H9 (cell line): ENCODE data around the gene GSTT2. TPM values are rescaled to one million over a fixed set of nuclear protein-coding genes. Genes with fewer than 3 reads are reported as not detected.

Source experiments
- DNase-seq: peaks from one replicate; pipeline ENCODE4 v3.0.0-alpha.2; 2017
- H2AFZ ChIP-seq: one replicate; pipeline ENCODE4 v1.6.1; 2013; ENCODE audit warnings: mild to moderate bottlenecking, low read length, control low read depth, moderate library complexity
- H2AK5ac ChIP-seq: 2 replicates; pipeline ENCODE4 v1.6.1; 2013; ENCODE audit warnings: low read length, control low read depth, mixed read lengths; ENCODE audit not compliant: insufficient read length
- H2BK120ac ChIP-seq: one replicate; pipeline ENCODE4 v1.6.1; 2013; ENCODE audit warnings: low read depth, mild to moderate bottlenecking, low read length, control low read depth, inconsistent platforms; ENCODE audit not compliant: poor library complexity, severe bottlenecking
- H2BK12ac ChIP-seq: 2 replicates; pipeline ENCODE4 v1.6.1; 2013; ENCODE audit warnings: low read length, control low read depth, mixed read lengths, low read depth; ENCODE audit not compliant: insufficient read length
- H2BK15ac ChIP-seq: 2 replicates; pipeline ENCODE4 v1.6.1; 2013; ENCODE audit warnings: low read depth, low read length, control low read depth
- H2BK20ac ChIP-seq: one replicate; pipeline ENCODE4 v1.6.1; 2013; ENCODE audit warnings: low read depth, mild to moderate bottlenecking, low read length, control low read depth, inconsistent platforms; ENCODE audit not compliant: poor library complexity, severe bottlenecking
- H2BK5ac ChIP-seq: 2 replicates; pipeline ENCODE4 v1.6.1; 2013; ENCODE audit warnings: low read length, control low read depth, mixed read lengths; ENCODE audit not compliant: insufficient read length
- H3K14ac ChIP-seq: 2 replicates; pipeline ENCODE4 v1.6.1; 2013; ENCODE audit warnings: low read length, control low read depth; ENCODE audit not compliant: insufficient read depth
- H3K18ac ChIP-seq: 2 replicates; pipeline ENCODE4 v1.6.1; 2013; ENCODE audit warnings: low read depth, mild to moderate bottlenecking, mixed read lengths, low read length, control low read depth; ENCODE audit not compliant: insufficient read length
- H3K23ac ChIP-seq: 2 replicates; pipeline ENCODE4 v1.6.1; 2013; ENCODE audit warnings: low read length, control low read depth, mixed read lengths, low read depth; ENCODE audit not compliant: insufficient read length
- H3K23me2 ChIP-seq: 2 replicates; pipeline ENCODE4 v1.6.1; 2013; ENCODE audit warnings: low read depth, mild to moderate bottlenecking, mixed read lengths, low read length, control low read depth; ENCODE audit not compliant: insufficient read length, poor library complexity, severe bottlenecking
- H3K27ac ChIP-seq: 2 replicates; pipeline ENCODE4 v1.5.1; 2013; ENCODE audit warnings: low read length, control low read depth, mixed read lengths, low read depth; ENCODE audit not compliant: insufficient read length
- H3K27me3 ChIP-seq: 2 replicates; pipeline ENCODE4 v1.6.1; 2013; ENCODE audit warnings: low read length, control low read depth, inconsistent platforms; ENCODE audit not compliant: insufficient read depth
- H3K4ac ChIP-seq: 2 replicates; pipeline ENCODE4 v1.6.1; 2013; ENCODE audit warnings: low read depth, mild to moderate bottlenecking, control low read depth, inconsistent platforms, low read length, moderate library complexity
- H3K4me1 ChIP-seq: 2 replicates; pipeline ENCODE4 v1.6.1; 2013; ENCODE audit warnings: low read length, control low read depth, inconsistent platforms; ENCODE audit not compliant: insufficient read depth
- H3K4me2 ChIP-seq: 2 replicates; pipeline ENCODE4 v1.6.1; 2013; ENCODE audit warnings: low read length, control low read depth, mixed read lengths; ENCODE audit not compliant: insufficient read length, insufficient read depth
- H3K56ac ChIP-seq: 2 replicates; pipeline ENCODE4 v1.6.1; 2013; ENCODE audit warnings: low read depth, mild to moderate bottlenecking, mixed read lengths, low read length, control low read depth; ENCODE audit not compliant: insufficient read length
- H3K79me1 ChIP-seq: 2 replicates; pipeline ENCODE4 v1.6.1; 2013; ENCODE audit warnings: low read depth, mild to moderate bottlenecking, moderate library complexity, low read length, control low read depth, inconsistent platforms; ENCODE audit not compliant: insufficient read depth, poor library complexity, severe bottlenecking
- H3K79me2 ChIP-seq: 2 replicates; pipeline ENCODE4 v1.6.1; 2013; ENCODE audit warnings: low read length, control low read depth, inconsistent platforms; ENCODE audit not compliant: insufficient read depth
- H3K9ac ChIP-seq: 2 replicates; pipeline ENCODE4 v1.6.1; 2013; ENCODE audit warnings: low read length, control low read depth, mixed read lengths; ENCODE audit not compliant: insufficient read length; ENCODE audit errors: extremely low read depth
- H3K9me3 ChIP-seq: one replicate; pipeline ENCODE4 v1.6.1; 2013; ENCODE audit warnings: low read depth, low read length, inconsistent platforms; ENCODE audit not compliant: control insufficient read depth
- H3T11ph ChIP-seq: one replicate; pipeline ENCODE4 v1.6.1; 2013; ENCODE audit warnings: mild to moderate bottlenecking, low read length, control low read depth, inconsistent platforms
- H4K20me1 ChIP-seq: one replicate; pipeline ENCODE4 v1.6.1; 2013; ENCODE audit not compliant: control insufficient read depth, insufficient read length, insufficient read depth
- H4K5ac ChIP-seq: 2 replicates; pipeline ENCODE4 v1.6.1; 2013; ENCODE audit warnings: low read depth, mild to moderate bottlenecking, mixed read lengths, low read length, control low read depth; ENCODE audit not compliant: insufficient read length
- H4K8ac ChIP-seq: replicated peaks from 2 replicates; pipeline ENCODE4 v1.6.1; 2013; ENCODE audit warnings: low read length, control low read depth, mixed read lengths, low read depth; ENCODE audit not compliant: insufficient read length
- H4K91ac ChIP-seq: 2 replicates; pipeline ENCODE4 v1.6.1; 2013; ENCODE audit warnings: low read depth, mild to moderate bottlenecking, moderate library complexity, mixed read lengths, low read length, control low read depth; ENCODE audit not compliant: insufficient read length
- H3K27ac Mint-ChIP-seq, 3 experiments: 2 replicates in 2 of 3; 3 replicates in 1 of 3; pipeline ENCODE4 v1.8.0; 2020 to 2021; ENCODE audit warnings: mixed read lengths in 3 of 3, mild to moderate bottlenecking in 1 of 3, moderate library complexity in 1 of 3
- H3K27me3 Mint-ChIP-seq: 2 replicates; pipeline ENCODE4 v1.8.0; 2021; ENCODE audit warnings: low read depth, mild to moderate bottlenecking, moderate library complexity, mixed read lengths
- H3K36me3 Mint-ChIP-seq, 3 experiments: 2 replicates in 2 of 3; 3 replicates in 1 of 3; pipeline ENCODE4 v1.8.0; 2020 to 2021; ENCODE audit warnings: low read depth in 3 of 3, mixed read lengths in 3 of 3; ENCODE audit not compliant: insufficient read depth in 1 of 3
- H3K4me1 Mint-ChIP-seq, 2 experiments: 2 replicates each; pipeline ENCODE4 v1.8.0; 2020; ENCODE audit warnings: mixed read lengths in 2 of 2
- H3K4me3 Mint-ChIP-seq, 2 experiments: 2 replicates in 1 of 2; 3 replicates in 1 of 2; pipeline ENCODE4 v1.8.0; 2020 to 2021; ENCODE audit warnings: mild to moderate bottlenecking in 2 of 2, mixed read lengths in 2 of 2, moderate library complexity in 1 of 2
- H3K9me3 Mint-ChIP-seq, 2 experiments: 2 replicates in 1 of 2; 3 replicates in 1 of 2; pipeline ENCODE4 v1.8.0; 2020; ENCODE audit warnings: mild to moderate bottlenecking in 2 of 2, mixed read lengths in 2 of 2, moderate library complexity in 1 of 2
- WGBS: extraction: QIAGEN DNeasy Blood & Tissue Kit; methylation state at CpG from one replicate; pipeline ENCODE4 v1.1.7; 2013; ENCODE audit warnings: missing lambda C conversion rate, low lambda C conversion rate, mixed read lengths; ENCODE audit not compliant: insufficient read length; ENCODE audit errors: extremely low coverage; 5-methylcytosine and 5-hydroxymethylcytosine counted together
- total RNA-seq: library from RNA; stranded (reverse); gene quantifications from 2 replicates; pipeline ENCODE4 v1.2.1, GENCODE V29; 2021
- TF ChIP-seq, protein P1 (sequence below): fragments of 200-600 bp; sonication (generic); conservative IDR thresholded peaks from 3 replicates; pipeline ENCODE4 v1.8.0; 2021; ENCODE audit warnings: antibody characterized with exemption, mild to moderate bottlenecking

GSTT2 gene
- total RNA-seq, 1 experiment from 2014 or later: 0.22 TPM

DNA sequence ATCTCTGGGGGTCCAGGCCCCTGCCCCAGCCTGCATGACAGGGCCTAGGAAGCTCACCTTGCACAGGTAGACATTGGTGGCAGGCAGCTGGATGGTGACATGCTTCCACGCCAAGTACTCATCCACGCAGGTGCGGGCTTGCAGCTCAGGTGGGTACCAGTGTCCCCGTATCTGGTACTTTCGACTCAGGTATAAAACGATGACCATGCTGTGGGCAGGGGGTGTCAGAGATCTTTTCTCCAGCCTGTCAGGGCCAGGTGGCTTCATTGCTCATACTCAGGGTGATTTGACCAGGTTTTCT lies 26.9 kb downstream of the GSTT2 start:
- Mint-ChIP-seq H3K27ac (no peak overlapping the region), H3K9me3 (peaks cover 0 to 4% of the 10 kb centered on the region in 2 experiments; a peak in 2 of 5 replicates), H3K4me3 (no peak overlapping the region), H3K27me3 (peaks cover 9% of the 10 kb centered on the region), H3K4me1 (peaks cover 7 to 17% of the 10 kb centered on the region in 2 experiments), H3K36me3 (no peaks in the 10 kb centered on the region; a peak in 1 of 7 replicates)
- no peaks in the 10 kb centered on the region for H3K9me3 ChIP-seq
- no peaks in the 10 kb centered on the region; the same call in 1 of the 2 replicates for H3K27me3 ChIP-seq
- H4K20me1 ChIP-seq: peaks cover 2% of the 10 kb centered on the region
- no peak overlapping the region for H3T11ph ChIP-seq
- no peak for DNase-seq
- no peak overlapping the region for H3K18ac ChIP-seq
- H3K23ac ChIP-seq: no peak overlapping the region
- H3K79me1 ChIP-seq: no peaks in the 10 kb centered on the region
- no peak overlapping the region for H4K5ac ChIP-seq
- no peak overlapping the region for H2BK12ac ChIP-seq
- H3K79me2 ChIP-seq: no peaks in the 10 kb centered on the region
- H3K4me1 ChIP-seq: no peaks in the 10 kb centered on the region
- TF ChIP-seq, protein P1, sequence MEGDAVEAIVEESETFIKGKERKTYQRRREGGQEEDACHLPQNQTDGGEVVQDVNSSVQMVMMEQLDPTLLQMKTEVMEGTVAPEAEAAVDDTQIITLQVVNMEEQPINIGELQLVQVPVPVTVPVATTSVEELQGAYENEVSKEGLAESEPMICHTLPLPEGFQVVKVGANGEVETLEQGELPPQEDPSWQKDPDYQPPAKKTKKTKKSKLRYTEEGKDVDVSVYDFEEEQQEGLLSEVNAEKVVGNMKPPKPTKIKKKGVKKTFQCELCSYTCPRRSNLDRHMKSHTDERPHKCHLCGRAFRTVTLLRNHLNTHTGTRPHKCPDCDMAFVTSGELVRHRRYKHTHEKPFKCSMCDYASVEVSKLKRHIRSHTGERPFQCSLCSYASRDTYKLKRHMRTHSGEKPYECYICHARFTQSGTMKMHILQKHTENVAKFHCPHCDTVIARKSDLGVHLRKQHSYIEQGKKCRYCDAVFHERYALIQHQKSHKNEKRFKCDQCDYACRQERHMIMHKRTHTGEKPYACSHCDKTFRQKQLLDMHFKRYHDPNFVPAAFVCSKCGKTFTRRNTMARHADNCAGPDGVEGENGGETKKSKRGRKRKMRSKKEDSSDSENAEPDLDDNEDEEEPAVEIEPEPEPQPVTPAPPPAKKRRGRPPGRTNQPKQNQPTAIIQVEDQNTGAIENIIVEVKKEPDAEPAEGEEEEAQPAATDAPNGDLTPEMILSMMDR: no peak
- H2BK120ac ChIP-seq: no peak overlapping the region
- no peak overlapping the region for H4K91ac ChIP-seq
- no peak overlapping the region for H2BK20ac ChIP-seq
- peaks cover 4% of the 10 kb centered on the region for H3K23me2 ChIP-seq
- H4K8ac ChIP-seq: no peak overlapping the region
- H2BK5ac ChIP-seq: no peak overlapping the region
- no peak overlapping the region for H3K9ac ChIP-seq
- no CpG with 5 or more reads among the region's 6 CpGs for WGBS
- H2AFZ ChIP-seq: no peak overlapping the region
- H2AK5ac ChIP-seq: no peak overlapping the region
- no peak overlapping the region for H3K4me2 ChIP-seq
- H2BK15ac ChIP-seq: no peak overlapping the region
- no peak overlapping the region for H3K27ac ChIP-seq
- H3K56ac ChIP-seq: no peak overlapping the region
- H3K4ac ChIP-seq: no peak overlapping the region
- no peak overlapping the region for H3K14ac ChIP-seq
